Panc1 (cell line): ENCODE data around the gene SLC25A33. TPM values are rescaled to one million over a fixed set of nuclear protein-coding genes. Genes with fewer than 3 reads are reported as not detected.

Source experiments
- ATAC-seq: fragments of 200-7000 bp; cut with Tn5 transposase; 2 replicates; pipeline ENCODE4 v1.9.1; 2020; ENCODE audit warnings: mild to moderate bottlenecking, moderate library complexity
- BruUV-seq: library from RNA; stranded (reverse); fragments of 400-500 nt; replicated peaks from 2 replicates; lab custom pipeline; 2021; lab: Mats Ljungman, UMichigan
- CTCF ChIA-PET: fragments of 300-600 bp; sonication (Branson Sonifier 250); formaldehyde crosslinking; loops from one replicate; lab custom pipeline; 2022; ENCODE audit warnings: antibody characterized with exemption; lab: Charles Lee
- POLR2A ChIA-PET: fragments of 300-600 bp; sonication (Branson Sonifier 250); formaldehyde crosslinking; loops from one replicate; lab custom pipeline; 2022; ENCODE audit warnings: antibody characterized with exemption; lab: Charles Lee
- DNase-seq: peaks from one replicate; pipeline ENCODE4 v3.0.0-alpha.2; 2010; ENCODE audit warnings: low read depth, low spot score
- H3K27ac ChIP-seq: 2 replicates; pipeline ENCODE4 v1.5.1; 2011; ENCODE audit warnings: mild to moderate bottlenecking, low read length, inconsistent platforms
- H3K27me3 ChIP-seq: fragments of 200-500 bp; sonication (Bioruptor generic); 2 replicates; pipeline ENCODE4 v1.6.0; 2014; ENCODE audit warnings: low read length, inconsistent platforms; ENCODE audit not compliant: control insufficient read depth, insufficient read depth
- H3K36me3 ChIP-seq: fragments of 200-500 bp; sonication (Bioruptor generic); 2 replicates; pipeline ENCODE4 v1.5.1; 2014; ENCODE audit warnings: inconsistent platforms, mild to moderate bottlenecking, low read length, moderate library complexity; ENCODE audit not compliant: control insufficient read depth, insufficient read depth
- H3K4me1 ChIP-seq: 2 replicates; pipeline ENCODE4 v1.5.1; 2011; ENCODE audit warnings: inconsistent platforms, mild to moderate bottlenecking, low read length, moderate library complexity; ENCODE audit not compliant: control insufficient read depth, insufficient read depth
- H3K4me3 ChIP-seq, 2 experiments: 2 replicates each; pipeline ENCODE4 v1.5.1; 2011 to 2012; ENCODE audit warnings: low read depth in 2 of 2, low read length in 2 of 2, mild to moderate bottlenecking in 2 of 2, inconsistent platforms in 1 of 2, moderate library complexity in 1 of 2
- H3K9me3 ChIP-seq: fragments of 200-500 bp; sonication (Bioruptor generic); 2 replicates; pipeline ENCODE4 v1.5.1; 2014; ENCODE audit warnings: low read depth, mild to moderate bottlenecking, inconsistent platforms, low read length, moderate library complexity; ENCODE audit not compliant: control insufficient read depth, insufficient read depth
- POLR2AphosphoS5 ChIP-seq: IDR thresholded peaks from 2 replicates; pipeline ENCODE4 v1.6.1; 2012; ENCODE audit warnings: mild to moderate bottlenecking, low read depth, low read length, moderate library complexity
- SIN3A ChIP-seq: IDR thresholded peaks from 2 replicates; pipeline ENCODE4 v1.6.1; 2012; ENCODE audit warnings: low read depth, mild to moderate bottlenecking, low read length, moderate library complexity, borderline replicate concordance; ENCODE audit not compliant: insufficient read depth
- TCF7L2 ChIP-seq: IDR thresholded peaks from 2 replicates; pipeline ENCODE4 v1.6.1; 2011; ENCODE audit warnings: mild to moderate bottlenecking, low read depth, low read length, inconsistent platforms
- in situ Hi-C: cut with HindIII; loops from 2 replicates; pipeline ENCODE4 v1.10.0; 2016; ENCODE audit warnings: low sequenced_read_pairs, low pct_unique_long_range_greater_than_20kb
- intact Hi-C: fragments of 100-400 bp; cut with micrococcal nuclease; formaldehyde crosslinking; loops from one replicate; pipeline ENCODE4 v1.10.0; 2022; ENCODE audit not compliant: unreplicated experiment
- total RNA-seq: library from RNA; stranded (reverse); gene quantifications from one replicate; pipeline ENCODE4 v1.2.1, GENCODE V29; 2021; ENCODE audit not compliant: unreplicated experiment
- TF ChIP-seq, protein P1 (sequence below): fragments of 450-650 bp; IDR thresholded peaks from 2 replicates; pipeline ENCODE4 v1.5.1; 2017; ENCODE audit warnings: mild to moderate bottlenecking
- TF ChIP-seq, protein P2 (sequence below), 2 experiments: IDR thresholded peaks; 2 replicates each; pipeline ENCODE4 v1.6.1; 2011 to 2012; ENCODE audit warnings: low read depth in 2 of 2, control low read depth in 1 of 2, low read length in 1 of 2, mild to moderate bottlenecking in 1 of 2, moderate library complexity in 1 of 2; ENCODE audit not compliant: insufficient read depth in 1 of 2

SLC25A33 gene
- total RNA-seq, 1 experiment from 2014 or later, result 13.4 TPM

DNA sequence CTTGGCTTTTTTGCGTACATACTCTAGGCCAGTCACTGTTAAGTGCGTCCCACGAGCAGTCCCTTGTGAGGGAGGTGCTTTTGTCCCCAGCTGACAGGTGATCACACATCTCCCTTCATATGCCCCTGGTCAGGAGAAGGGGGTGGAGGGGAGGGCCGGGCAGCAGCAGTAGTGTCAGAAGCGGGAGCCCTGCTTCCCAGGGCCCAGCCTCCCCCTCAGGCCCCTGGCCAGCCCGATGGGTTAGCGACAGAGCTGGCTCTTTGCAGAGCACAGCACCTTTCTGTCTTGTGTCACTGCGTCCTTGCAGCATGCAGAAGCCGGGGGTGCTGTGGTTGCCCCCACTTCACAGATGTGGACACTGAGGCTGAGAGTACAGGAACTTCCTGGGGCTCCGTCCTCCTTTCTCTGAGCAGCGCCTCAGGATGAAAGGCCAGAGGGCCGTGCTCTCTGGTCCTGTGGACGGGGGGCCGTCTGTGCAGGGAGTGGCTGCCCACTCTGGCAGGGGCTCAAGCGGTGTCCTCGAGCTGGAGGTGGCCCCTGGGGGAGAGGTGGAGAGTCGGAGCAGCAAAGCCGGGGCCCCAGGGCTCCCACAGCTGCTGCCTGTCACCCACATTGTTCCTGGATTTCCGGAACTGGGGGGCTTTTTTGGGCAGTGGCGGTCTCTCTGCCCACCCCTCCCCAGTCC lies 55.3 kb downstream of the SLC25A33 start:
- DNase-seq (no peak), ATAC-seq (no peak)
- Histone ChIP-seq H3K36me3 (no peaks in the 10 kb centered on the region), H3K4me1 (peaks cover 5% of the 10 kb centered on the region; the same call in 1 of the 2 replicates), H3K4me3 (no peak overlapping the region), H3K9me3 (no peaks in the 10 kb centered on the region), H3K27ac (no peak overlapping the region), H3K27me3 (no peaks in the 10 kb centered on the region)
- POLR2A ChIA-PET, result interaction anchor here (0.6 kb wide), 1 partner anchor 15 kb away, joined by 3 read pairs; no protein-coding TSS in a partner anchor
- TF ChIP-seq TCF7L2 (no peak), POLR2AphosphoS5 (no peak), SIN3A (no peak)
- TF ChIP-seq, protein P1, sequence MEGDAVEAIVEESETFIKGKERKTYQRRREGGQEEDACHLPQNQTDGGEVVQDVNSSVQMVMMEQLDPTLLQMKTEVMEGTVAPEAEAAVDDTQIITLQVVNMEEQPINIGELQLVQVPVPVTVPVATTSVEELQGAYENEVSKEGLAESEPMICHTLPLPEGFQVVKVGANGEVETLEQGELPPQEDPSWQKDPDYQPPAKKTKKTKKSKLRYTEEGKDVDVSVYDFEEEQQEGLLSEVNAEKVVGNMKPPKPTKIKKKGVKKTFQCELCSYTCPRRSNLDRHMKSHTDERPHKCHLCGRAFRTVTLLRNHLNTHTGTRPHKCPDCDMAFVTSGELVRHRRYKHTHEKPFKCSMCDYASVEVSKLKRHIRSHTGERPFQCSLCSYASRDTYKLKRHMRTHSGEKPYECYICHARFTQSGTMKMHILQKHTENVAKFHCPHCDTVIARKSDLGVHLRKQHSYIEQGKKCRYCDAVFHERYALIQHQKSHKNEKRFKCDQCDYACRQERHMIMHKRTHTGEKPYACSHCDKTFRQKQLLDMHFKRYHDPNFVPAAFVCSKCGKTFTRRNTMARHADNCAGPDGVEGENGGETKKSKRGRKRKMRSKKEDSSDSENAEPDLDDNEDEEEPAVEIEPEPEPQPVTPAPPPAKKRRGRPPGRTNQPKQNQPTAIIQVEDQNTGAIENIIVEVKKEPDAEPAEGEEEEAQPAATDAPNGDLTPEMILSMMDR, result no peak
- TF ChIP-seq, protein P2, sequence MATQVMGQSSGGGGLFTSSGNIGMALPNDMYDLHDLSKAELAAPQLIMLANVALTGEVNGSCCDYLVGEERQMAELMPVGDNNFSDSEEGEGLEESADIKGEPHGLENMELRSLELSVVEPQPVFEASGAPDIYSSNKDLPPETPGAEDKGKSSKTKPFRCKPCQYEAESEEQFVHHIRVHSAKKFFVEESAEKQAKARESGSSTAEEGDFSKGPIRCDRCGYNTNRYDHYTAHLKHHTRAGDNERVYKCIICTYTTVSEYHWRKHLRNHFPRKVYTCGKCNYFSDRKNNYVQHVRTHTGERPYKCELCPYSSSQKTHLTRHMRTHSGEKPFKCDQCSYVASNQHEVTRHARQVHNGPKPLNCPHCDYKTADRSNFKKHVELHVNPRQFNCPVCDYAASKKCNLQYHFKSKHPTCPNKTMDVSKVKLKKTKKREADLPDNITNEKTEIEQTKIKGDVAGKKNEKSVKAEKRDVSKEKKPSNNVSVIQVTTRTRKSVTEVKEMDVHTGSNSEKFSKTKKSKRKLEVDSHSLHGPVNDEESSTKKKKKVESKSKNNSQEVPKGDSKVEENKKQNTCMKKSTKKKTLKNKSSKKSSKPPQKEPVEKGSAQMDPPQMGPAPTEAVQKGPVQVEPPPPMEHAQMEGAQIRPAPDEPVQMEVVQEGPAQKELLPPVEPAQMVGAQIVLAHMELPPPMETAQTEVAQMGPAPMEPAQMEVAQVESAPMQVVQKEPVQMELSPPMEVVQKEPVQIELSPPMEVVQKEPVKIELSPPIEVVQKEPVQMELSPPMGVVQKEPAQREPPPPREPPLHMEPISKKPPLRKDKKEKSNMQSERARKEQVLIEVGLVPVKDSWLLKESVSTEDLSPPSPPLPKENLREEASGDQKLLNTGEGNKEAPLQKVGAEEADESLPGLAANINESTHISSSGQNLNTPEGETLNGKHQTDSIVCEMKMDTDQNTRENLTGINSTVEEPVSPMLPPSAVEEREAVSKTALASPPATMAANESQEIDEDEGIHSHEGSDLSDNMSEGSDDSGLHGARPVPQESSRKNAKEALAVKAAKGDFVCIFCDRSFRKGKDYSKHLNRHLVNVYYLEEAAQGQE (IDR thresholded peaks at IDR 0.05; ENCODE audit: insufficient read depth in 1 of 2, low read depth in 2 of 2, low read length in 1 of 2), result no peak
- CTCF ChIA-PET, result no interaction called here
- BruUV-seq, result no TSS peak
- in situ Hi-C loops, result no loop called here
- intact Hi-C loops, result no loop called here

DNA sequence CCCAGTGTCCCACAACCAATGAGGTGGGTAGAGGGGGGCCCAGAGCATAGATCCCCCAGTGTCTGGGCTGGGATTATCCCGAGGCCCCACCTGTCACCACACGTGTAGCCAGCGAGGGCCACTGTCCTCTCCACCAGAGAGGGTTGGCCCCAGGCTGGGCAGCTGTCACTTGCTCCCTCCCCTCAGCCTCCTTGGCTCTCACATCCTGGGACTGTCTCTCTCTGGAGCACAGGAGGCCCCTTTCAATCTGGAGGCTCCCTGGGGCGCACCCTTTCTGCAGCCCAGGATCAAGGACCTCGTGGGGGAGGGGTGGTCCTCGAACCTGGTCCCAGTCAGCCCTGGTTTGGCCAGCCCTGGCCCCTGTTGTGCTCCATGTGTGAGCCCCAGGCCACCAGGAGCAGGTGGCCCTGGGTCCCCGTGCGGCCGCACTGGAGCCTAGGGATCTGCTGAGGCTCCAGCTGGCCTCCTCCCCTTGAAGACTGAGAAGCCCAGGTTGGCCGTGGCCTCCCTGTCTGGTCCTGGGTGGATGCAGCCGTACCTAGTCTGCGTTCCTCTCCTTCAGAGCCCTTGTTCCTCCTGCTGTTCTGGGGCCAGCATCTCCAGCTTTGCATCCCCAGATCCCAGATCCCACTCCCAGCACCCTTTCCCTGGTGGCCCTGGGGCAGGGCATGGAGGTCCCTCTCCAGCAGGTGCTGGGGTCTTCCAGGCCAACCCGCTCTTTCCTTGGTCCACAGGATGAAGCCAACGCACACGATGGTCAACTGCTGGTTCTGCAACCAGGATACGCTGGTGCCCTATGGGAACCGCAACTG lies 56.1 kb downstream of the SLC25A33 start:
- in situ Hi-C loops (no loop called here), intact Hi-C loops (no loop called here)
- Histone ChIP-seq H3K4me1 (peaks cover 5% of the 10 kb centered on the region; the same call in 1 of the 2 replicates), H3K27me3 (no peaks in the 10 kb centered on the region), H3K27ac (no peak overlapping the region), H3K36me3 (no peaks in the 10 kb centered on the region), H3K4me3 (no peak overlapping the region), H3K9me3 (no peaks in the 10 kb centered on the region)
- DNase-seq (no peak), ATAC-seq (no peak)
- no TSS peak for BruUV-seq
- POLR2A ChIA-PET, result interaction anchor here (0.6 kb wide), 1 partner anchor 14 kb away, joined by 3 read pairs; no protein-coding TSS in a partner anchor
- CTCF ChIA-PET, result no interaction called here
- no peak for TF ChIP-seq SIN3A
- TF ChIP-seq POLR2AphosphoS5, result no peak
- TF ChIP-seq, protein P1, result no peak
- TF ChIP-seq TCF7L2, result no peak
